RWPE2 (cell line): Measurements from ENCODE around the gene SWI5.

Experiments
- ATAC-seq: fragments of 200-7000 bp; cut with Tn5 transposase; 3 replicates; pipeline ENCODE4 v1.9.1; 2021; ENCODE audit warnings: low read depth
- DNase-seq: peaks from one replicate; pipeline ENCODE4 v3.0.0-alpha.2; 2020; ENCODE audit warnings: low spot score
- H3K27ac ChIP-seq: fragments of 450-650 bp; 2 replicates; pipeline ENCODE4 v1.5.1; 2017; ENCODE audit warnings: mild to moderate bottlenecking; ENCODE audit not compliant: poor library complexity, severe bottlenecking
- H3K27me3 ChIP-seq: fragments of 250-450 bp; sonication (Bioruptor Pico); 2 replicates; pipeline ENCODE4 v1.5.1; 2021; ENCODE audit warnings: mild to moderate bottlenecking, moderate library complexity; ENCODE audit not compliant: insufficient read depth, poor library complexity, severe bottlenecking
- H3K36me3 ChIP-seq: fragments of 250-450 bp; sonication (Bioruptor Pico); 2 replicates; pipeline ENCODE4 v1.5.1; 2020; ENCODE audit warnings: low read depth, mild to moderate bottlenecking, moderate library complexity
- H3K4me1 ChIP-seq: fragments of 250-450 bp; sonication (Bioruptor Pico); 2 replicates; pipeline ENCODE4 v1.5.1; 2021; ENCODE audit warnings: mild to moderate bottlenecking, moderate library complexity; ENCODE audit not compliant: insufficient read depth, poor library complexity, severe bottlenecking
- H3K4me3 ChIP-seq: fragments of 250-450 bp; sonication (Bioruptor Pico); 2 replicates; pipeline ENCODE4 v1.5.1; 2021; ENCODE audit warnings: mild to moderate bottlenecking, moderate library complexity; ENCODE audit not compliant: severe bottlenecking
- H3K9me3 ChIP-seq: fragments of 250-450 bp; sonication (Bioruptor Pico); 2 replicates; pipeline ENCODE4 v1.5.1; 2021; ENCODE audit warnings: mild to moderate bottlenecking, moderate library complexity; ENCODE audit not compliant: severe bottlenecking
- TF ChIP-seq, protein P1 (sequence below): fragments of 450-650 bp; IDR thresholded peaks from one replicate; pipeline ENCODE4 v1.5.1; 2017; ENCODE audit warnings: mild to moderate bottlenecking, moderate library complexity; ENCODE audit not compliant: poor library complexity, severe bottlenecking

The SWI5 gene

GRCh38 chr9:128324401-128324800 is 48.3 kb downstream of the SWI5 start:
- H3K27ac ChIP-seq = no peak overlapping the region
- peaks cover 43% of the 10 kb centered on the region for H3K36me3 ChIP-seq
- TF ChIP-seq, protein P1, sequence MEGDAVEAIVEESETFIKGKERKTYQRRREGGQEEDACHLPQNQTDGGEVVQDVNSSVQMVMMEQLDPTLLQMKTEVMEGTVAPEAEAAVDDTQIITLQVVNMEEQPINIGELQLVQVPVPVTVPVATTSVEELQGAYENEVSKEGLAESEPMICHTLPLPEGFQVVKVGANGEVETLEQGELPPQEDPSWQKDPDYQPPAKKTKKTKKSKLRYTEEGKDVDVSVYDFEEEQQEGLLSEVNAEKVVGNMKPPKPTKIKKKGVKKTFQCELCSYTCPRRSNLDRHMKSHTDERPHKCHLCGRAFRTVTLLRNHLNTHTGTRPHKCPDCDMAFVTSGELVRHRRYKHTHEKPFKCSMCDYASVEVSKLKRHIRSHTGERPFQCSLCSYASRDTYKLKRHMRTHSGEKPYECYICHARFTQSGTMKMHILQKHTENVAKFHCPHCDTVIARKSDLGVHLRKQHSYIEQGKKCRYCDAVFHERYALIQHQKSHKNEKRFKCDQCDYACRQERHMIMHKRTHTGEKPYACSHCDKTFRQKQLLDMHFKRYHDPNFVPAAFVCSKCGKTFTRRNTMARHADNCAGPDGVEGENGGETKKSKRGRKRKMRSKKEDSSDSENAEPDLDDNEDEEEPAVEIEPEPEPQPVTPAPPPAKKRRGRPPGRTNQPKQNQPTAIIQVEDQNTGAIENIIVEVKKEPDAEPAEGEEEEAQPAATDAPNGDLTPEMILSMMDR = no peak
- H3K9me3 ChIP-seq = no peaks in the 10 kb centered on the region
- ATAC-seq = no peak
- peaks cover 10% of the 10 kb centered on the region for H3K4me1 ChIP-seq
- no peaks in the 10 kb centered on the region for H3K27me3 ChIP-seq
- no peak overlapping the region for H3K4me3 ChIP-seq
- no peak for DNase-seq

DNA sequence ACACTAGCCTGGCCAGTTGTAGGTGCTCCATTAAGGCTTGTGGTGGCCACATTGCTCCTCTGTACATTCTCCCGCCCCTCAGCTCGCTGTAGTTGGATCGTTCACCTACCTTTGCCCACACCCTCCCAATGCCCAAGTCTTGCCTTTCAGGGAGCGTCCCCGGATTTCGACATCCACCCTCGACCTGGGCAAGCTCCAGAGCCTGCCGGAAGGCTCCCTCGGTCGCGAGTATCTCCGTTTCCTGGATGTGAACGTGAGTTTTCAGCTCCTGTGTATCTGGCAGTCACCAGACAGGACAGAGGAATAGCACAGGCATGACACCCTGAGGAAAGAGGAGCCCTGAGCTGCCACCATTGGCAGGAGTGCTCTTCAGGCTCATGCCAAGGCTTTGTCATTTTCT is 49.6 kb downstream of the SWI5 start:
- H3K36me3 ChIP-seq = peaks cover 43% of the 10 kb centered on the region
- no peaks in the 10 kb centered on the region for H3K27me3 ChIP-seq
- ATAC-seq = no peak
- DNase-seq = no peak
- H3K27ac ChIP-seq = no peak overlapping the region
- no peak overlapping the region for H3K4me3 ChIP-seq
- no peaks in the 10 kb centered on the region for H3K9me3 ChIP-seq
- peaks cover 12% of the 10 kb centered on the region for H3K4me1 ChIP-seq
- TF ChIP-seq, protein P1 = no peak

DNA sequence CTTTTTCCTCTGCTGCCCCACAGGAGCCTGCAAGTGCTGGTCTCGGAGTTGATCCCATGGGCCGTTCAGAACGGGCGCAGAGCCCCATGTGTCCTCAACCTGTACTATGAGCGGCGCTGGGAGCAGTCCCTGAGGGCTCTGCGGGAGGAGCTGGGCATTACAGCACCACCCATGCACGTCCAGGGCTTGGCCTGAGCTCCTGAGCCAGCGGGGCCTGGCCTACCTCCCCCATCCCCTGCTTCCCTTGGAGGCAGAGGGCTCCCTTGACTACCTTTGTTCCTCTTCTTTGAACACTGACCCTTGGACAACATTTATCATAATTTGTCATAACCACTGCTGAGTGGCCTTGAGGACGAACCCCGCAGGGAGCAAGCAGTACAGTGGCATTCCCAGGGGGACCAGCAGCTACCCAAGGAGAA is 57.4 kb downstream of the SWI5 start:
- no peaks in the 10 kb centered on the region for H3K9me3 ChIP-seq
- no peak overlapping the region for H3K27ac ChIP-seq
- TF ChIP-seq, protein P1 = no peak
- ATAC-seq = no peak
- H3K36me3 ChIP-seq = peaks cover 11% of the 10 kb centered on the region; the same call in 1 of the 2 replicates
- H3K27me3 ChIP-seq = no peaks in the 10 kb centered on the region
- no peak overlapping the region for H3K4me3 ChIP-seq
- H3K4me1 ChIP-seq = peaks cover 12% of the 10 kb centered on the region
- no peak for DNase-seq

DNA sequence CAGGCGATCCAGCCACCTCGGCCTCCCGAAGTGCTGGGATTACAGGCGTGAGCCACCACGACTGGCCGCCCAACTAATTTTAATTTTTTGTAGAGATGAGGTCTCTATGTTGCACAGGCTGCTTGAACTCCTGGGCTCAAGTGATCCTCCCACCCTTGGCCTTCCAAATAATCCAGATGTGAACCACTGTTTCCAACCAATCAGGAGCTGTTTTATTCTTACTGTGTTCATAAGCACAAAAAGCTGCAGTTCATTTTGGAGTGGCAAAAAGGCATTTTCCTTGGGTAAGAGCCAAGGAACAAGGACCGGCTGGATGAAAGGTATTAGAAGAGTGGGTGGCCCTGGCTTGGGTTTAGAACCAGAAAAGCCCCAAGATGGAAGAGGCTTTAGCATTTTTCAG is 59.1 kb downstream of the SWI5 start:
- no peaks in the 10 kb centered on the region for H3K27me3 ChIP-seq
- H3K27ac ChIP-seq = no peak overlapping the region
- H3K9me3 ChIP-seq = no peaks in the 10 kb centered on the region
- ATAC-seq (no peak), DNase-seq (no peak)
- TF ChIP-seq, protein P1 = no peak
- no peaks in the 10 kb centered on the region for H3K4me1 ChIP-seq
- no peak overlapping the region for H3K4me3 ChIP-seq
- H3K36me3 ChIP-seq = 0 out of 2 replicates have a peak, but pooled peaks cover 3% of the 10 kb centered on the region

DNA sequence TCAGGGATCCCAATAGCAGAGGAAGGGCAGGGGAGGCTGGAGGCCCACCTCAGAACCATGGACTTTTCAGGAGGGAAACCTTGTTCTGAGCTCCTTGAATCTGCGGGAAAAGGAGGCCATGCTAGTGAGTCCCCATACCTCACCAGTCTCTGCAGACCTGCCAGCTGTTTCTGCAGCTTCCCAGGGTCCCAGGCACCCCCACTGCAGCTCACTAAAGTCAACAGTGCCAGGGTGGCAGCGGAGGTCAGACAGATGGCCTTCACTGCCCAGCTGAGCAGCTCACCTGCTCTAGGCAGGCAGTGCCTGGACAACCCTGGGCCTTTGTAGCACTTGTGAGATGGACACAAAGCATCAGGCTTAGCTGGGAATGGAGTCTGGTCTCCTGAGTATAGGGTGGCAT is 59.8 kb downstream of the SWI5 start:
- no peaks in the 10 kb centered on the region for H3K9me3 ChIP-seq
- TF ChIP-seq, protein P1 = no peak
- no peak overlapping the region for H3K4me3 ChIP-seq
- H3K27me3 ChIP-seq = no peaks in the 10 kb centered on the region
- H3K4me1 ChIP-seq = no peaks in the 10 kb centered on the region
- ATAC-seq = no peak
- no peak overlapping the region for H3K27ac ChIP-seq
- 0 out of 2 replicates have a peak, but pooled peaks cover 3% of the 10 kb centered on the region for H3K36me3 ChIP-seq
- DNase-seq = no peak
